Endodermal cell (in vitro differentiated cells): ENCODE measurements around the gene ANO7. TPM values are rescaled to one million over a fixed set of nuclear protein-coding genes. Genes with fewer than 3 reads are reported as not detected.

Experiments used
- DNase-seq: peaks from one replicate; pipeline ENCODE4 v3.0.0-alpha.2; 2017
- H3K27ac ChIP-seq: 2 replicates; pipeline ENCODE4 v1.5.1; 2013; ENCODE audit warnings: mild to moderate bottlenecking, low read depth, low read length, moderate library complexity
- H3K27me3 ChIP-seq: 2 replicates; pipeline ENCODE4 v1.6.1; 2013; ENCODE audit warnings: mild to moderate bottlenecking, low read length, moderate library complexity; ENCODE audit not compliant: insufficient read depth, control insufficient read depth, poor library complexity, severe bottlenecking
- H3K36me3 ChIP-seq: 2 replicates; pipeline ENCODE4 v1.7.0; 2013; ENCODE audit warnings: mild to moderate bottlenecking, low read length, moderate library complexity; ENCODE audit not compliant: control insufficient read depth, insufficient read depth
- H3K4me1 ChIP-seq: one replicate; pipeline ENCODE4 v1.7.0; 2013; ENCODE audit warnings: low read length; ENCODE audit not compliant: control insufficient read depth, insufficient read depth
- H3K4me3 ChIP-seq: 2 replicates; pipeline ENCODE4 v1.5.1; 2013; ENCODE audit warnings: mild to moderate bottlenecking, low read length, moderate library complexity
- H3K9ac ChIP-seq: 2 replicates; pipeline ENCODE4 v1.6.1; 2013; ENCODE audit warnings: mild to moderate bottlenecking, low read length, moderate library complexity; ENCODE audit not compliant: poor library complexity, severe bottlenecking; ENCODE audit errors: extremely low read depth
- H3K9me3 ChIP-seq: 2 replicates; pipeline ENCODE4 v1.6.1; 2013; ENCODE audit warnings: mild to moderate bottlenecking, low read length, moderate library complexity; ENCODE audit not compliant: control insufficient read depth
- H3K27ac Mint-ChIP-seq: 2 replicates; pipeline ENCODE4 v1.8.0; 2020; ENCODE audit warnings: mixed read lengths
- H3K27me3 Mint-ChIP-seq: 2 replicates; pipeline ENCODE4 v1.8.0; 2021; ENCODE audit warnings: mild to moderate bottlenecking, mixed read lengths; ENCODE audit not compliant: insufficient read depth
- H3K36me3 Mint-ChIP-seq: 2 replicates; pipeline ENCODE4 v1.8.0; 2020; ENCODE audit warnings: low read depth, mixed read lengths
- H3K4me1 Mint-ChIP-seq: 2 replicates; pipeline ENCODE4 v1.8.0; 2020; ENCODE audit warnings: mixed read lengths
- H3K4me3 Mint-ChIP-seq: 2 replicates; pipeline ENCODE4 v1.8.0; 2020; ENCODE audit warnings: mild to moderate bottlenecking, moderate library complexity, mixed read lengths
- H3K9me3 Mint-ChIP-seq: 2 replicates; pipeline ENCODE4 v1.8.0; 2020; ENCODE audit warnings: mild to moderate bottlenecking, mixed read lengths
- WGBS, 2 experiments: methylation state at CpG; one replicate each; pipeline versions ENCODE4 v1.1.5 to v1.1.7; 2013; ENCODE audit warnings: missing lambda C conversion rate in 2 of 2, mixed read lengths in 1 of 2; ENCODE audit not compliant: insufficient coverage in 1 of 2, insufficient read length in 1 of 2; 5-methylcytosine and 5-hydroxymethylcytosine counted together
- total RNA-seq, 2 donors: library from RNA; stranded (reverse); fragmentation: NEBNext Ultra II Directional in 1 of 2; extraction: Animal tissue kit (Norgen Biotek cat#: 25700) in 1 of 2; gene quantifications; 2 replicates in 1 of 2; 3 replicates in 1 of 2; pipeline ENCODE4 v1.2.1, GENCODE V29; 2021
- TF ChIP-seq, protein P1 (sequence below): fragments of 200-600 bp; sonication (generic); conservative IDR thresholded peaks from 2 replicates; pipeline ENCODE4 v1.5.0; 2021; ENCODE audit warnings: antibody characterized with exemption, mild to moderate bottlenecking

ANO7 gene
- total RNA-seq, 2 donors from 2014 or later = 8.1 to 8.5 TPM

DNA sequence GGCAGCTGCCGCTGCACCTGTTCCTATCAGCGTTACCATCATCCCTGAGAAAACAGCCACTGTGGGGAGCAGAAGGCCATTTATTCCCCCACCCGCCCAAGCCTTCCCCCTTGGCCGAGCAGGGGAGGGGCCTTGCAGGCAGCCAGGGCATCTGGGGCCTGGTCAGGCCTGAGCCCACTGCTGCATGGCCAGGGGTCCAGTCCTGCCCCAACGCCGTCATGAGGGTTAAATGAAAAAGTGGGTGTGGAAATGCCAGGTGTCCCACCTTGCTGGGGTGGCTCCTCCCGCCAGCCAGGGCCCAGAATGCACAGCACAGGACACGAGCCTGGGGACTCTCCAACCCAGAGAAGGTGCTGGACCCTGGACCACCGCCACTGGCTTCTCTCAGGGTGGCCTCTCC lies 14.2 kb downstream of the ANO7 start:
- TF ChIP-seq, protein P1, sequence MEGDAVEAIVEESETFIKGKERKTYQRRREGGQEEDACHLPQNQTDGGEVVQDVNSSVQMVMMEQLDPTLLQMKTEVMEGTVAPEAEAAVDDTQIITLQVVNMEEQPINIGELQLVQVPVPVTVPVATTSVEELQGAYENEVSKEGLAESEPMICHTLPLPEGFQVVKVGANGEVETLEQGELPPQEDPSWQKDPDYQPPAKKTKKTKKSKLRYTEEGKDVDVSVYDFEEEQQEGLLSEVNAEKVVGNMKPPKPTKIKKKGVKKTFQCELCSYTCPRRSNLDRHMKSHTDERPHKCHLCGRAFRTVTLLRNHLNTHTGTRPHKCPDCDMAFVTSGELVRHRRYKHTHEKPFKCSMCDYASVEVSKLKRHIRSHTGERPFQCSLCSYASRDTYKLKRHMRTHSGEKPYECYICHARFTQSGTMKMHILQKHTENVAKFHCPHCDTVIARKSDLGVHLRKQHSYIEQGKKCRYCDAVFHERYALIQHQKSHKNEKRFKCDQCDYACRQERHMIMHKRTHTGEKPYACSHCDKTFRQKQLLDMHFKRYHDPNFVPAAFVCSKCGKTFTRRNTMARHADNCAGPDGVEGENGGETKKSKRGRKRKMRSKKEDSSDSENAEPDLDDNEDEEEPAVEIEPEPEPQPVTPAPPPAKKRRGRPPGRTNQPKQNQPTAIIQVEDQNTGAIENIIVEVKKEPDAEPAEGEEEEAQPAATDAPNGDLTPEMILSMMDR = no peak
- Mint-ChIP-seq H3K4me1 (no peaks in the 10 kb centered on the region), H3K27ac (no peak overlapping the region), H3K27me3 (no peaks in the 10 kb centered on the region), H3K36me3 (no peaks in the 10 kb centered on the region), H3K9me3 (no peaks in the 10 kb centered on the region), H3K4me3 (no peak overlapping the region)
- H3K9ac ChIP-seq = no peak overlapping the region
- DNase-seq = no peak
- H3K4me3 ChIP-seq = no peak overlapping the region
- no peaks in the 10 kb centered on the region for H3K36me3 ChIP-seq
- H3K27ac ChIP-seq = no peak overlapping the region
- no peaks in the 10 kb centered on the region for H3K27me3 ChIP-seq
- whole genome bisulfite sequencing, 2 experiments = 90 to 93% methylated on average over 3 to 9 of the region's 9 CpGs
- no peaks in the 10 kb centered on the region for H3K9me3 ChIP-seq
- no peaks in the 10 kb centered on the region for H3K4me1 ChIP-seq

DNA sequence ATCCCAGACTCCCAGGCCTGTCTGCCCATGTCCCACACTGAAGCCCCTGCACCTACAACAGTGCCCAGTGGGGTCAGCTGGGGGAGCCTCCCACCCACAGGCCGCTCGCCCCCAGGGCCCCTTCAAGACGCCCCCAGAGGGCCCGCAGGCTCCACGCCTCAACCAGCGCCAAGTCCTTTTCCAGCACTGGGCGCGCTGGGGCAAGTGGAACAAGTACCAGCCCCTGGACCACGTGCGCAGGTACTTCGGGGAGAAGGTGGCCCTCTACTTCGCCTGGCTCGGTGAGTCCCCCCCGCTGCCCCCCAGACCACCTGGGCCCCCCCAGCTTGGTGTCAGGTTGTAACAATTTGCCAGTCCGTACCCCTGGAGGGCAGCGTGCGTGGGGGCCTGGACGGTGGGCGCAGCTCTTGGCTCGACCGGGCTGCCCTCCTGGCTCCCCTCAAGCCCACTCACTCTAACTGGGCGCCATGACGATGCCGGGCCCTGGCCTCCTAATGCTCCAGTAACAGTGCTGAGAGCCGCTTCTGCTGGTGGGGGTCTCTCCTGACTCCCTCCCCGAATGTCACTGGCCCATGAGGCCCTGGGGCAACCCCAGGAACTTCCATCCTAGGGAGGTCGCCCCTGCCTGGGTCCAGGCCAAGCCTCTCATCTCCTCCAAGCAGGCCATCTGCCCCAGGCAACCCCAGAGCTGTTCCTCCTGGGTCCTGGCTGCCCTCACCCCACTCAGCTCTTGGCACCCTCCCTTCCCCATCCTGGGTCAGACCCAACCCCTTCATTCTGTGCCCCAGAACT lies 14.9 kb downstream of the ANO7 start:
- 94 to 96% methylated on average over 12 to 27 of the region's 27 CpGs for WGBS, 2 experiments
- DNase-seq = no peak
- H3K27me3 Mint-ChIP-seq = no peaks in the 10 kb centered on the region

DNA sequence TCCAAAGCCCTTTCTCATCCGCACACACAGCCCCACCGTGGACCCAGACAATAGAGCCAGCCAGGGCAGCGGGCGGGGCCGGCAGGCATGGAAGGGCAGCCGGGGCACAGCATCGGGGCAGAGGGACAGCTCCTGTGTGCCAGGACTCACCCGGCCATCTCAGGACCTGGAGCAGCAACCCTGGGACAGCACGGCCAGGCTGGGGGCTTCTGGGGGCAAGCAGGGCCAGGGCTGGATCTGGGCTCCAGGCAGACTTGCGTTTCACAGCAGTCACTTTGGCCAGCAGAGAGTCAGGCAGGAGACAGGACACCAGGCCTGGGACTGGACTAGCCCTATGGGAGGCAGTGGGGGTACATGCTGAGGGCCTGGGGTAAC lies 15.5 kb downstream of the ANO7 start:
- DNase-seq = no peak
- no peaks in the 10 kb centered on the region for H3K27me3 Mint-ChIP-seq
- H3K9ac ChIP-seq = no peak overlapping the region
- H3K27me3 ChIP-seq = no peaks in the 10 kb centered on the region
- H3K36me3 ChIP-seq = no peaks in the 10 kb centered on the region
- WGBS, 2 experiments = 85 to 89% methylated on average over 5 to 10 of the region's 10 CpGs
- H3K4me1 ChIP-seq = no peaks in the 10 kb centered on the region
- no peaks in the 10 kb centered on the region for H3K4me1 Mint-ChIP-seq
- no peaks in the 10 kb centered on the region for H3K9me3 Mint-ChIP-seq
- H3K4me3 ChIP-seq = no peak overlapping the region
- no peak overlapping the region for H3K27ac Mint-ChIP-seq
- H3K9me3 ChIP-seq = no peaks in the 10 kb centered on the region
- no peak overlapping the region for H3K27ac ChIP-seq
- no peak overlapping the region for H3K4me3 Mint-ChIP-seq
- TF ChIP-seq, protein P1 = no peak
- H3K36me3 Mint-ChIP-seq = no peaks in the 10 kb centered on the region

More for the DNA sequence above, 14.9 kb downstream of the ANO7 start:
- no peaks in the 10 kb centered on the region for H3K4me1 ChIP-seq
- no peak overlapping the region for H3K27ac ChIP-seq
- Mint-ChIP-seq H3K36me3 (no peaks in the 10 kb centered on the region), H3K4me1 (no peaks in the 10 kb centered on the region), H3K9me3 (no peaks in the 10 kb centered on the region), H3K27ac (no peak overlapping the region), H3K4me3 (no peak overlapping the region)
- no peak overlapping the region for H3K9ac ChIP-seq
- H3K9me3 ChIP-seq = no peaks in the 10 kb centered on the region
- TF ChIP-seq, protein P1 = no peak
- no peak overlapping the region for H3K4me3 ChIP-seq
- no peaks in the 10 kb centered on the region for H3K36me3 ChIP-seq
- H3K27me3 ChIP-seq = no peaks in the 10 kb centered on the region
